GM23248 (cell line): ENCODE results near the gene APLP2. TPM values are rescaled to one million over a fixed set of nuclear protein-coding genes. Genes with fewer than 3 reads are reported as not detected.

Experiments used
- DNase-seq: peaks from one replicate; pipeline ENCODE4 v3.0.0-alpha.2; 2015
- H2AFZ ChIP-seq: fragments of 200-600 bp; sonication (generic); 2 replicates; pipeline ENCODE4 v1.6.1; 2016; ENCODE audit warnings: antibody characterized with exemption
- H3F3A ChIP-seq: fragments of 200-600 bp; sonication (generic); 2 replicates; pipeline ENCODE4 v1.6.1; 2016; ENCODE audit warnings: mild to moderate bottlenecking, antibody characterized with exemption, mixed run types; ENCODE audit not compliant: insufficient read depth
- H3K27ac ChIP-seq: fragments of 200-600 bp; sonication (generic); 2 replicates; pipeline ENCODE4 v1.5.1; 2016; ENCODE audit warnings: mild to moderate bottlenecking
- H3K27me3 ChIP-seq: fragments of 200-600 bp; sonication (generic); replicated peaks from 2 replicates; pipeline ENCODE4 v1.6.1; 2016; ENCODE audit warnings: mild to moderate bottlenecking; ENCODE audit not compliant: insufficient read depth
- H3K36me3 ChIP-seq: fragments of 200-600 bp; sonication (generic); 2 replicates; pipeline ENCODE4 v1.6.1; 2016; ENCODE audit warnings: low read depth, mild to moderate bottlenecking
- H3K4me1 ChIP-seq: fragments of 200-600 bp; sonication (generic); 2 replicates; pipeline ENCODE4 v1.6.1; 2016; ENCODE audit warnings: mild to moderate bottlenecking; ENCODE audit not compliant: insufficient read depth
- H3K4me2 ChIP-seq: fragments of 200-600 bp; sonication (generic); one replicate; pipeline ENCODE4 v1.6.1; 2016; ENCODE audit warnings: mild to moderate bottlenecking; ENCODE audit not compliant: unreplicated experiment
- H3K4me3 ChIP-seq: fragments of 200-600 bp; sonication (generic); 2 replicates; pipeline ENCODE4 v1.5.1; 2016; ENCODE audit warnings: mild to moderate bottlenecking
- H3K79me2 ChIP-seq: fragments of 200-600 bp; sonication (generic); 2 replicates; pipeline ENCODE4 v1.6.1; 2016; ENCODE audit warnings: mild to moderate bottlenecking; ENCODE audit not compliant: insufficient read depth
- H3K9ac ChIP-seq: fragments of 200-600 bp; sonication (generic); 2 replicates; pipeline ENCODE4 v1.6.1; 2016; ENCODE audit warnings: mild to moderate bottlenecking
- H3K9me2 ChIP-seq: fragments of 200-600 bp; sonication (generic); 2 replicates; pipeline ENCODE4 v1.6.1; 2016; ENCODE audit warnings: mixed run types, mild to moderate bottlenecking, moderate library complexity; ENCODE audit not compliant: insufficient read depth
- H3K9me3 ChIP-seq: fragments of 200-600 bp; sonication (generic); one replicate; pipeline ENCODE4 v1.6.1; 2017; ENCODE audit warnings: low read depth
- H4K20me1 ChIP-seq: fragments of 200-600 bp; sonication (generic); 2 replicates; pipeline ENCODE4 v1.6.0; 2016; ENCODE audit not compliant: insufficient read depth
- EZH2 ChIP-seq: fragments of 200-600 bp; sonication (generic); IDR thresholded peaks from 2 replicates; pipeline ENCODE4 v1.6.1; 2018; ENCODE audit warnings: antibody characterized with exemption, mild to moderate bottlenecking; ENCODE audit not compliant: insufficient read depth, poor library complexity, severe bottlenecking
- EZH2phosphoT487 ChIP-seq: fragments of 200-600 bp; sonication (generic); IDR thresholded peaks from 2 replicates; pipeline ENCODE4 v1.6.1; 2018; ENCODE audit warnings: antibody characterized with exemption, moderate library complexity, mild to moderate bottlenecking, low read depth; ENCODE audit not compliant: insufficient read depth
- WGBS, 2 experiments: methylation state at CpG; one replicate each; pipeline ENCODE4 v1.1.6; 2015 to 2017; ENCODE audit warnings: low lambda C conversion rate in 2 of 2, low coverage in 1 of 2; ENCODE audit errors: missing lambda C conversion rate in 2 of 2; 5-methylcytosine and 5-hydroxymethylcytosine counted together
- in situ Hi-C: fragments of 300-500 bp; cut with MboI; formaldehyde crosslinking; loops from 2 replicates; pipeline ENCODE4 v1.15.0; 2020
- polyA plus RNA-seq: library from polyadenylated mRNA; unstranded; fragments of >200 nt; fragmentation: Nextera tagmentation; extraction: Ambion mirVana; gene quantifications from 2 replicates; pipeline ENCODE4 v1.2.1, GENCODE V29; 2016
- total RNA-seq: library from RNA; depleted of rRNA; stranded (reverse); fragments of >200 nt; shearing (Covaris generic); gene quantifications from 2 replicates; pipeline ENCODE4 v1.2.3, GENCODE V29; 2014

APLP2 gene
- total and polyA plus RNA-seq, 2 experiments from 2014 or later = 377 to 390 TPM

- H3K36me3 ChIP-seq = no peaks in the 10 kb centered on the region
- H3K9ac ChIP-seq = no peak overlapping the region
- H3F3A ChIP-seq = peaks cover 40% of the 10 kb centered on the region
- 31 to 43% methylated on average over 2 of the region's 2 CpGs for WGBS, 2 experiments
- no peaks in the 10 kb centered on the region for H3K79me2 ChIP-seq
- H3K4me2 ChIP-seq = no peak overlapping the region
- H2AFZ ChIP-seq = no peak overlapping the region
- peaks cover 22% of the 10 kb centered on the region for H3K4me1 ChIP-seq
- H4K20me1 ChIP-seq = no peaks in the 10 kb centered on the region
- H3K9me2 ChIP-seq = no peaks in the 10 kb centered on the region
- H3K9me3 ChIP-seq = no peaks in the 10 kb centered on the region
- peak; percentile 17 for DNase-seq
- no peak overlapping the region for H3K4me3 ChIP-seq
- in situ Hi-C loops = no loop called here
- H3K27ac ChIP-seq = no peak overlapping the region
- H3K27me3 ChIP-seq = no peaks in the 10 kb centered on the region
- TF ChIP-seq EZH2 (no peak), EZH2phosphoT487 (no peak)
Measured at GRCh38 chr11:130050257-130050656, 19.4 kb upstream of the APLP2 start.

- peaks cover 29% of the 10 kb centered on the region for H3K4me1 ChIP-seq
- DNase-seq = peak; percentile 74
- in situ Hi-C loops = no loop called here
- no peaks in the 10 kb centered on the region for H3K27me3 ChIP-seq
- no peaks in the 10 kb centered on the region for H3K79me2 ChIP-seq
- H4K20me1 ChIP-seq = no peaks in the 10 kb centered on the region
- TF ChIP-seq EZH2 = no peak
- no peak for TF ChIP-seq EZH2phosphoT487
- H3K9ac ChIP-seq = no peak overlapping the region
- no peaks in the 10 kb centered on the region for H3K9me3 ChIP-seq
- no peaks in the 10 kb centered on the region for H3K9me2 ChIP-seq
- no peak overlapping the region for H3K4me3 ChIP-seq
- no peaks in the 10 kb centered on the region for H3K36me3 ChIP-seq
- peak overlapping the region; percentile 2 for H3K4me2 ChIP-seq
- no peak overlapping the region for H2AFZ ChIP-seq
- 13 to 17% methylated on average over 1 of the region's 1 CpG for WGBS, 2 experiments
- H3K27ac ChIP-seq = peak overlapping the region; percentile 22; the same call in 1 of the 2 replicates
- H3F3A ChIP-seq = peaks cover 46% of the 10 kb centered on the region
Measured at GRCh38 chr11:130051082-130051481, 18.6 kb upstream of the APLP2 start.

- H2AFZ ChIP-seq = no peak overlapping the region
- H4K20me1 ChIP-seq = no peaks in the 10 kb centered on the region
- no peak overlapping the region for H3K27ac ChIP-seq
- in situ Hi-C loops = no loop called here
- no peaks in the 10 kb centered on the region for H3K9me2 ChIP-seq
- H3K27me3 ChIP-seq = no peaks in the 10 kb centered on the region
- TF ChIP-seq EZH2 = no peak
- TF ChIP-seq EZH2phosphoT487 = no peak
- no peaks in the 10 kb centered on the region for H3K79me2 ChIP-seq
- WGBS, 2 experiments = 27% methylated on average over 3 of the region's 3 CpGs
- peak; percentile 53 for DNase-seq
- H3K4me3 ChIP-seq = no peak overlapping the region
- no peaks in the 10 kb centered on the region for H3K36me3 ChIP-seq
- peaks cover 29% of the 10 kb centered on the region for H3K4me1 ChIP-seq
- H3K9me3 ChIP-seq = no peaks in the 10 kb centered on the region
- peaks cover 51% of the 10 kb centered on the region for H3F3A ChIP-seq
- no peak overlapping the region for H3K9ac ChIP-seq
- no peak overlapping the region for H3K4me2 ChIP-seq
Measured at GRCh38 chr11:130052567-130052966, 17.1 kb upstream of the APLP2 start.

GRCh38 chr11:130054966-130055365 lies 14.7 kb upstream of the APLP2 start:
- no peaks in the 10 kb centered on the region for H4K20me1 ChIP-seq
- no peaks in the 10 kb centered on the region for H3K9me2 ChIP-seq
- peaks cover 29% of the 10 kb centered on the region for H3K4me1 ChIP-seq
- no peak overlapping the region for H3K27ac ChIP-seq
- H3K9ac ChIP-seq = no peak overlapping the region
- H3K4me3 ChIP-seq = no peak overlapping the region
- no peak for TF ChIP-seq EZH2
- TF ChIP-seq EZH2phosphoT487 = no peak
- in situ Hi-C loops = no loop called here
- no peaks in the 10 kb centered on the region for H3K79me2 ChIP-seq
- H3K27me3 ChIP-seq = no peaks in the 10 kb centered on the region; the same call in 1 of the 2 replicates
- H2AFZ ChIP-seq = no peak overlapping the region
- H3K36me3 ChIP-seq = no peaks in the 10 kb centered on the region
- DNase-seq = no peak
- no peaks in the 10 kb centered on the region for H3K9me3 ChIP-seq
- peaks cover 44% of the 10 kb centered on the region for H3F3A ChIP-seq
- H3K4me2 ChIP-seq = peak overlapping the region; percentile 56
- whole genome bisulfite sequencing, 2 experiments = 19 to 27% methylated on average over 2 of the region's 2 CpGs

GRCh38 chr11:130055617-130056016 lies 14.1 kb upstream of the APLP2 start:
- Histone ChIP-seq H3K27ac (no peak overlapping the region), H3K4me3 (peak overlapping the region; percentile 40), H3K4me2 (peak overlapping the region; percentile 56), H3K27me3 (no peaks in the 10 kb centered on the region; the same call in 1 of the 2 replicates), H3F3A (peaks cover 43% of the 10 kb centered on the region), H4K20me1 (no peaks in the 10 kb centered on the region), H2AFZ (no peak overlapping the region; the same call in 1 of the 2 replicates), H3K9me3 (no peaks in the 10 kb centered on the region), H3K36me3 (no peaks in the 10 kb centered on the region), H3K9ac (no peak overlapping the region), H3K4me1 (peaks cover 27% of the 10 kb centered on the region), H3K79me2 (no peaks in the 10 kb centered on the region), H3K9me2 (no peaks in the 10 kb centered on the region)
- in situ Hi-C loops = no loop called here
- peak; percentile 90 for DNase-seq
- TF ChIP-seq EZH2 (no peak), EZH2phosphoT487 (no peak)
- WGBS, 2 experiments = 0 to 3% methylated on average over 5 of the region's 5 CpGs
